Measurements from ENCODE around the gene MRPL58. TPM values are rescaled to one million over a fixed set of nuclear protein-coding genes. Genes with fewer than 3 reads are reported as not detected.

The MRPL58 gene
- total RNA-seq, 1 donor from 2014 or later, result 33.6 TPM

GRCh38 chr17:75046407-75047289, 34.2 kb downstream of the MRPL58 start, which contains the start of the genes ATP5PD and KCTD2:
Gene ATP5PD, minus strand, starts transcription at chr17:75046969. Its CDS starts 4,319 bp downstream, at chr17:75042650.
Gene KCTD2, plus strand, starts transcription at chr17:75047225. Its CDS starts 26 bp downstream, at chr17:75047251.
- H3K9me3 ChIP-seq, result no peaks in the 10 kb centered on the region
- no peaks in the 10 kb centered on the region for H3K27me3 ChIP-seq
- peaks cover 36% of the 10 kb centered on the region for H3K4me1 ChIP-seq
- DNase-seq (ENCODE audit: extremely low spot score in 2 of 2), result peak in 1 of 2 donors; percentile 97
- H3K27ac ChIP-seq, result peak within 1 kb of the TSS; percentile 95
- peaks cover 0 to 18% of the 10 kb centered on the region in 2 donors for H3K36me3 ChIP-seq
- peak within 1 kb of the TSS; percentile 84 to 90 for H3K4me3 ChIP-seq
- intact Hi-C loops (cut with DNase I), result no loop called here
- TF ChIP-seq POLR2AphosphoS5 (IDR thresholded peaks at IDR 0.05; ENCODE audit: insufficient read depth in 1 of 2, low read depth in 1 of 2) (peak; percentile 80 to 99), POLR2A (IDR thresholded peaks at IDR 0.05) (peak in 1 of 2 donors; percentile 87), CTCF (IDR thresholded peaks at IDR 0.05) (no peak)

- Histone ChIP-seq H3K9me3 (no peaks in the 10 kb centered on the region), H3K27ac (peak overlapping the region; percentile 95), H3K27me3 (no peaks in the 10 kb centered on the region), H3K36me3 (peaks cover 0 to 22% of the 10 kb centered on the region in 2 donors), H3K4me3 (peak overlapping the region; percentile 84 to 90), H3K4me1 (peaks cover 36% of the 10 kb centered on the region)
- intact Hi-C loops (cut with DNase I), result no loop called here
- DNase-seq (ENCODE audit: extremely low spot score in 2 of 2), result peak in 1 of 2 donors; percentile 90
- TF ChIP-seq POLR2A (IDR thresholded peaks at IDR 0.05) (no peak), POLR2AphosphoS5 (IDR thresholded peaks at IDR 0.05; ENCODE audit: insufficient read depth in 1 of 2, low read depth in 1 of 2) (no peak), CTCF (IDR thresholded peaks at IDR 0.05) (no peak)
These were observed 35.1 kb downstream of the MRPL58 start for GRCh38 chr17:75047398-75048098.

- no peak for DNase-seq (ENCODE audit: extremely low spot score in 2 of 2)
- Histone ChIP-seq H3K27ac (peak overlapping the region; percentile 95), H3K36me3 (peaks cover 0 to 30% of the 10 kb centered on the region in 2 donors), H3K27me3 (no peaks in the 10 kb centered on the region), H3K9me3 (no peaks in the 10 kb centered on the region), H3K4me1 (peaks cover 36% of the 10 kb centered on the region), H3K4me3 (peak overlapping the region; percentile 84 to 90)
- intact Hi-C loops (cut with DNase I), result no loop called here
- TF ChIP-seq POLR2A (IDR thresholded peaks at IDR 0.05), result no peak
- peak in 1 of 2 donors; percentile 8 for TF ChIP-seq POLR2AphosphoS5 (IDR thresholded peaks at IDR 0.05; ENCODE audit: insufficient read depth in 1 of 2, low read depth in 1 of 2)
- TF ChIP-seq CTCF (IDR thresholded peaks at IDR 0.05), result no peak
These were observed 35.9 kb downstream of the MRPL58 start for GRCh38 chr17:75048249-75048878.

GRCh38 chr17:75049057-75049456, 36.6 kb downstream of the MRPL58 start:
- peaks cover 31% of the 10 kb centered on the region for H3K4me1 ChIP-seq
- TF ChIP-seq CTCF (IDR thresholded peaks at IDR 0.05) (no peak), POLR2AphosphoS5 (IDR thresholded peaks at IDR 0.05; ENCODE audit: insufficient read depth in 1 of 2, low read depth in 1 of 2) (no peak), POLR2A (IDR thresholded peaks at IDR 0.05) (no peak)
- H3K4me3 ChIP-seq, result no peak overlapping the region
- DNase-seq (ENCODE audit: extremely low spot score in 2 of 2), result no peak
- peaks cover 0 to 37% of the 10 kb centered on the region in 2 donors for H3K36me3 ChIP-seq
- H3K9me3 ChIP-seq, result no peaks in the 10 kb centered on the region
- no peaks in the 10 kb centered on the region for H3K27me3 ChIP-seq
- intact Hi-C loops (cut with DNase I), result no loop called here
- H3K27ac ChIP-seq, result no peak overlapping the region
